H1 (cell line): ENCODE data around the gene NID1. TPM values are rescaled to one million over a fixed set of nuclear protein-coding genes. Genes with fewer than 3 reads are reported as not detected.

Experiments
- TBP ChIP-seq: IDR thresholded peaks from 2 replicates; pipeline ENCODE4 v1.6.1; 2011; ENCODE audit warnings: low read depth, low read length, improper control_type of control experiment
- polyA plus RNA-seq, 7 experiments: library from polyadenylated mRNA; depleted of rRNA in 3 of 7; stranded (reverse) in 5 of 7; unstranded in 2 of 7; fragments of >200 nt in 5 of 7; fragments of 200-250 nt in 2 of 7; gene quantifications; 1 replicate in 5 of 7; 2 replicates in 1 of 7; 4 replicates in 1 of 7; pipeline versions ENCODE4 v1.2.1 to v1.2.3, GENCODE V29; 2011 to 2013; ENCODE audit warnings: missing spikeins in 2 of 7, mixed read lengths in 2 of 7
- total RNA-seq: library from RNA; stranded (reverse); fragmentation: NEBNext Ultra II Directional; extraction: Animal tissue kit (Norgen Biotek cat#: 25700); gene quantifications from 2 replicates; pipeline ENCODE4 v1.2.1, GENCODE V29; 2021
- TF ChIP-seq, protein P1 (sequence below): IDR thresholded peaks from 2 replicates; pipeline ENCODE4 v1.6.1; 2011; ENCODE audit warnings: low read depth, mild to moderate bottlenecking, low read length; ENCODE audit not compliant: insufficient read depth

Gene NID1
- total and polyA plus RNA-seq, 2 of the 8 experiments (the other 6 are each of a cell fraction or from before 2014, with no cell fraction given): 20.9 to 25.4 TPM

DNA sequence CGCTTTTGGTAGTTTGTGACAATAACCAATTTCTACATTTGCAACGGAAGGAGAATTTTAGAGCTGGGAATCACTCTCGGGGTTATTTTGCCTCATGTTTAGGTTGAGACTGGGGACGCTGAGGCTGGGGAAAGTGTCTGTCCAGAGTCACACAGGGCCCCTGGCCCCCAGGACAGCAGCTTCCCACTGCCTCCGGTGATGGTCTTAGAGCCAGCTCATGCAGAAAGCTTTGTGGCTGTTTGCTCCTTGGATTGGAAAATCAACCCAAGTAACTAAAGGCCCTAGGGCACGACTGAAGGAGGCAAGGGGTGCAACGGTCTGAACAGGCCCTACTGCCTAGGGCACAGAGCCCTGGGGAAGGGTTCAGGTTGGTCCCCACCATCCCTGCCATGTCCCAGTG is 72.0 kb downstream of the NID1 start (continued):
- TF ChIP-seq, protein P1, sequence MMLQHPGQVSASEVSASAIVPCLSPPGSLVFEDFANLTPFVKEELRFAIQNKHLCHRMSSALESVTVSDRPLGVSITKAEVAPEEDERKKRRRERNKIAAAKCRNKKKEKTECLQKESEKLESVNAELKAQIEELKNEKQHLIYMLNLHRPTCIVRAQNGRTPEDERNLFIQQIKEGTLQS: no peak
- no peak for TF ChIP-seq TBP
